Heart left ventricle (tissue), 16 donors: ENCODE measurements around the gene IMMP2L. TPM values are rescaled to one million over a fixed set of nuclear protein-coding genes. Genes with fewer than 3 reads are reported as not detected.

Experiments used
- ATAC-seq, 4 donors: fragments of 200-7000 bp; cut with Tn5 transposase; one replicate each; pipeline ENCODE4 v1.9.1; 2020 to 2022; ENCODE audit warnings: moderate library complexity in 4 of 4, mild to moderate bottlenecking in 3 of 4, moderate number of reproducible peaks in 1 of 4
- DNase-seq, 5 donors: peaks; one replicate each; pipeline ENCODE4 v3.0.0-alpha.2; 2020
- H3K27ac ChIP-seq, 12 donors: fragments of 200-600 bp; sonication (generic) in 4 of 12; one replicate each; pipeline versions ENCODE4 v1.5.0 to v1.8.0; 2016 to 2022; ENCODE audit warnings: mild to moderate bottlenecking in 2 of 12
- H3K27me3 ChIP-seq, 9 donors: fragments of 200-600 bp; sonication (generic) in 2 of 9; one replicate each; pipeline versions ENCODE4 v1.5.1 to v1.8.0; 2016 to 2022; ENCODE audit warnings: mild to moderate bottlenecking in 3 of 9
- H3K36me3 ChIP-seq, 9 donors: fragments of 200-600 bp; sonication (generic) in 2 of 9; one replicate each; pipeline versions ENCODE4 v1.5.0 to v1.8.0; 2018 to 2022; ENCODE audit warnings: mild to moderate bottlenecking in 2 of 9
- H3K4me1 ChIP-seq, 12 donors: fragments of 200-600 bp; sonication (generic) in 4 of 12; one replicate each; pipeline versions ENCODE4 v1.5.0 to v1.8.0; 2016 to 2022; ENCODE audit warnings: mild to moderate bottlenecking in 3 of 12
- H3K4me3 ChIP-seq, 12 donors: fragments of 200-600 bp; sonication (generic) in 4 of 12; one replicate each; pipeline versions ENCODE4 v1.5.0 to v1.8.0; 2017 to 2022; ENCODE audit warnings: mild to moderate bottlenecking in 9 of 12, moderate library complexity in 4 of 12
- H3K9me3 ChIP-seq, 12 donors: fragments of 200-600 bp; sonication (generic) in 4 of 12; one replicate each; pipeline versions ENCODE4 v1.5.0 to v1.8.0; 2016 to 2022; ENCODE audit warnings: mild to moderate bottlenecking in 1 of 12
- POLR2A ChIP-seq, 2 donors: fragments of 450-650 bp; IDR thresholded peaks; one replicate each; pipeline ENCODE4 v1.6.1; 2017; ENCODE audit warnings: antibody characterized with exemption in 2 of 2, mild to moderate bottlenecking in 2 of 2, moderate library complexity in 2 of 2
- WGBS, 4 donors: extraction: QIAGEN DNeasy Blood & Tissue Kit in 2 of 4; methylation state at CpG; one replicate each; pipeline versions ENCODE4 v1.1.5 to v1.1.7; 2013 to 2018; 5-methylcytosine and 5-hydroxymethylcytosine counted together
- intact Hi-C, 10 donors: fragments of 100-400 bp; cut with DNase I; formaldehyde crosslinking; loops; one replicate each; pipeline versions ENCODE4 v1.11.1 to v1.14.2; 2022
- polyA plus RNA-seq, 2 donors: library from polyadenylated mRNA; stranded (reverse); fragments of 200-250 nt; gene quantifications; one replicate each; pipeline ENCODE4 v1.2.3, GENCODE V29; 2013
- total RNA-seq, 9 donors: library from RNA; depleted of rRNA in 2 of 9; stranded (reverse); fragments of >200 nt in 2 of 9; fragmentation: NEBNext Ultra II Directional in 3 of 9; extraction: Animal tissue kit (Norgen Biotek cat#: 25700) in 3 of 9; gene quantifications; one replicate each; pipeline versions ENCODE4 v1.1.0 to v1.2.4, GENCODE V29; 2016 to 2023
- TF ChIP-seq, protein P1 (sequence below), 12 donors: fragments of 200-600 bp; sonication (generic) in 4 of 12; IDR thresholded peaks; one replicate each; pipeline versions ENCODE4 v1.5.0 to v1.8.0; 2018 to 2022; ENCODE audit warnings: antibody characterized with exemption in 12 of 12, mild to moderate bottlenecking in 5 of 12
- donor health status: ischemic (EF 13 %, LVEDD 7.1; RV severe dilation, severe dysfunction).
- donor health status: healthy with polysubstance abuse.
- donor health status: DM: no; HTN: yes; CAD: no.
- donor health status: DM: no; HTN: no; CAD: no.
- donor health status: ischemic (EF 25% LVEDD 6.9; RV normal size, moderate dysfunction).
- donor health status: ischemic (EF 25% LVEDD 5.7; RV mildly dilated, moderate dysfunction).
- donor health status: healthy.
- donor health status: DM: yes; HTN: yes; CAD: no.
- donor health status: ischemic (EF 35%, LVEDD 5.7; RV mildly dilated, moderate dysfunction).
- donor health status: nonischemic (EF 11% LVEDD 7.7; RV severe dilation, severe dysfunction).
- donor health status: DM: yes; HTN: yes; CAD: no.
- donor health status: PGD.
- donor health status: ischemic (EF 29% LVEDD 5.4; RV normal size, mild dysfunction).
- donor health status: nonischemic (EF 23%, LVEDD 6.1; RV moderate dilation, normal function).

Gene IMMP2L
- total and polyA plus RNA-seq, 11 donors = 5.1 to 17.2 (median 15.9) TPM

DNA sequence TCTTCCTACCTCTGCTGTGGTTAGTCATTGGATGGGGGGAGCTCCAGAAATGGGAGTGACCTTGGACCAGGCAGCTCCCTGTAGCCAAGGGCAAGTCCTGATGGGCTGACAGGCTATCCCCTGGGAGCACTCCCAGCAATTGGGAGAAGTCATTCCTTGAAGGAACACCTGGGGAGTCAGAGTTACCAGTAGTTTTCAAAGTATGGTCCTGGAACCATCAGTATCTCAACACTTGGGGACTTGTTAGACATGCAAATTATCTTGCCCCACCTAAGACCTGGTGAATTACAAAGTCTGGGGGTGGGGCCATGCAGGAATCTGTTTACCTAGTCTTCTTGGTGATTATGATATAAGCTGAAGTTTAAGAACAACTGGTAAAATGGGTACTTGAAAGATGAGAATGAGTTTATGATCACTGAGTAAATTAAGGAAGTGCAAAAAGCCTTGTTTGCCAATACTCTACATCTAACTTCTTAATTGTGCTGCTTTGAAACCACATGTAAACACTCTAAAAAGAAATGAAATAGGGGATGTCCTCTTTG is 758.6 kb downstream of the IMMP2L start:
- no peak for DNase-seq
- H3K9me3 ChIP-seq = no peaks in the 10 kb centered on the region
- intact Hi-C loops = no loop called here
- ATAC-seq = no peak
- no peaks in the 10 kb centered on the region for H3K27me3 ChIP-seq
- H3K4me3 ChIP-seq = no peak overlapping the region
- no peak overlapping the region for H3K27ac ChIP-seq
- H3K4me1 ChIP-seq = no peaks in the 10 kb centered on the region
- H3K36me3 ChIP-seq = no peaks in the 10 kb centered on the region
- TF ChIP-seq, protein P1, sequence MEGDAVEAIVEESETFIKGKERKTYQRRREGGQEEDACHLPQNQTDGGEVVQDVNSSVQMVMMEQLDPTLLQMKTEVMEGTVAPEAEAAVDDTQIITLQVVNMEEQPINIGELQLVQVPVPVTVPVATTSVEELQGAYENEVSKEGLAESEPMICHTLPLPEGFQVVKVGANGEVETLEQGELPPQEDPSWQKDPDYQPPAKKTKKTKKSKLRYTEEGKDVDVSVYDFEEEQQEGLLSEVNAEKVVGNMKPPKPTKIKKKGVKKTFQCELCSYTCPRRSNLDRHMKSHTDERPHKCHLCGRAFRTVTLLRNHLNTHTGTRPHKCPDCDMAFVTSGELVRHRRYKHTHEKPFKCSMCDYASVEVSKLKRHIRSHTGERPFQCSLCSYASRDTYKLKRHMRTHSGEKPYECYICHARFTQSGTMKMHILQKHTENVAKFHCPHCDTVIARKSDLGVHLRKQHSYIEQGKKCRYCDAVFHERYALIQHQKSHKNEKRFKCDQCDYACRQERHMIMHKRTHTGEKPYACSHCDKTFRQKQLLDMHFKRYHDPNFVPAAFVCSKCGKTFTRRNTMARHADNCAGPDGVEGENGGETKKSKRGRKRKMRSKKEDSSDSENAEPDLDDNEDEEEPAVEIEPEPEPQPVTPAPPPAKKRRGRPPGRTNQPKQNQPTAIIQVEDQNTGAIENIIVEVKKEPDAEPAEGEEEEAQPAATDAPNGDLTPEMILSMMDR (IDR thresholded peaks at IDR 0.05) = no peak
- no peak for TF ChIP-seq POLR2A (IDR thresholded peaks at IDR 0.05)

DNA sequence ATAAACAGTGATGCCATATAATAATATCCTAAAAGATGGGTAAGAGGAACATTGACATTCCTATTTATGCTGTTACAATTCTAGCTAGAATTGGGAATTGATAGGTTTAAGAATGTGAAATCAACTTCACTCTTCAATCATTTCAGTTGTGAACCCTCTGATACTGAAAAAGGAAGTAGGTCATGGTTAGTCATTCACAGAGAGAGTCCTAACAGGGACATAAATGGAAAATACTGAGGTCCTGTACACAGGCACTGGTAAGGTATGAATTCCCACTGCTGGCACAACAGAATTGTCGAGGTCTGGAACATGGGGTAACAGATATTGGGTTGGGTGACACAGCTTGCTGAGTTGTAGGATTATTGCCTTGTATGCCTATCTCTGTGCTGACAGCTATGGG is 760.8 kb downstream of the IMMP2L start:
- intact Hi-C loops = no loop called here
- H3K27ac ChIP-seq = no peak overlapping the region
- H3K4me3 ChIP-seq = no peak overlapping the region
- WGBS, 4 donors = 78 to 89% (median 84%) methylated on average over 1 of the region's 1 CpG
- H3K36me3 ChIP-seq = no peaks in the 10 kb centered on the region
- ATAC-seq = no peak
- H3K27me3 ChIP-seq = no peaks in the 10 kb centered on the region
- DNase-seq = no peak
- H3K4me1 ChIP-seq = no peaks in the 10 kb centered on the region
- TF ChIP-seq, protein P1 (IDR thresholded peaks at IDR 0.05) = no peak
- TF ChIP-seq POLR2A (IDR thresholded peaks at IDR 0.05) = no peak
- no peaks in the 10 kb centered on the region for H3K9me3 ChIP-seq

DNA sequence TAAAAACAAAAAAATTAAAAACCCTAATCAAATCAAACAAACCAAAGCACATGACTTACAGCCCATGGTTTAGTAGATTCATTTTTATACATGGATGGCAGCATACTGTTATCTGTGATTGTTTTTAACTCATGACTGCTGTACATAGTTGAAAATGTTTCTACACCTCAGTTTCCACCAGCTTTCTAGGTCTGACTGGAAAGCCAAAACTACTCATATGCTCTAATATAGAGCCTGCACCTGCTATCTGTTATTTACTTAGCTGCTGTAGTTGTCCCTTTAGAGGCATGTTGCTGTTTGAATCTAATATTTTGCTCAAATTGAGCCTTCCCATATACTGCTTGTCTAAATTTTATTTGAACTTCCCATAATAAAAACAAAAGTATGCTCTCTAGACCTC is 761.3 kb downstream of the IMMP2L start:
- Histone ChIP-seq H3K4me1 (no peaks in the 10 kb centered on the region), H3K27ac (no peak overlapping the region), H3K4me3 (no peak overlapping the region), H3K27me3 (no peaks in the 10 kb centered on the region), H3K9me3 (no peaks in the 10 kb centered on the region), H3K36me3 (no peaks in the 10 kb centered on the region)
- TF ChIP-seq, protein P1 (IDR thresholded peaks at IDR 0.05) = no peak
- no peak for TF ChIP-seq POLR2A (IDR thresholded peaks at IDR 0.05)
- ATAC-seq = no peak
- intact Hi-C loops = no loop called here
- no peak for DNase-seq

DNA sequence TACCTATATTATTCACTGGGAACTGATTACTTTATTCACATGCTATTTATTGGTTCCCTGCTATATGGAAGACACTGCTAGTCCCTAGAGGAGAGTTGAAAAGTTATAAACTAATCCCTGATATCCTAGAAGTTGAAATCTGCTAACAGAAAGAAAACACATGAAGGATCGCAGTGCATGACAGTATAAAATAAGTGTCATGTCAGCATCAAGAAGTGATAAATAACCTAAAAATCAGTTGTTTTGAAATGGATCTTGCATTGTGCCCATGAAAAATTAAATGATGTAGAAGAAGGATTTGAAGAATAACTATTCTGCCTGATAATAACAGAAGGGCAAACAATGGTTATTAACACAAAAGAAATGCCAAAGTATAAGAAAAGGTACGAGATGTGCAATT is 764.6 kb downstream of the IMMP2L start:
- TF ChIP-seq POLR2A (IDR thresholded peaks at IDR 0.05) = no peak
- TF ChIP-seq, protein P1 (IDR thresholded peaks at IDR 0.05) = no peak
- H3K36me3 ChIP-seq = no peaks in the 10 kb centered on the region
- DNase-seq (no peak), ATAC-seq (no peak)
- peaks cover 0 to 3% (median 0%) of the 10 kb centered on the region in 12 donors for H3K4me1 ChIP-seq
- intact Hi-C loops = no loop called here
- no peaks in the 10 kb centered on the region for H3K27me3 ChIP-seq
- no peaks in the 10 kb centered on the region for H3K9me3 ChIP-seq
- WGBS, 4 donors = 92 to 97% (median 96%) methylated on average over 2 of the region's 2 CpGs
- no peak overlapping the region for H3K4me3 ChIP-seq
- no peak overlapping the region for H3K27ac ChIP-seq
